Smooth muscle cell (in vitro differentiated cells): ENCODE measurements around the gene MACF1. TPM values are rescaled to one million over a fixed set of nuclear protein-coding genes. Genes with fewer than 3 reads are reported as not detected.

ENCODE experiments used
- DNase-seq: peaks from one replicate; lab custom pipeline; 2025; ENCODE audit not compliant: unreplicated experiment; lab: John Stamatoyannopoulos, UW
- H2AFZ ChIP-seq: fragments of 200-600 bp; sonication (generic); 2 replicates; pipeline ENCODE4 v1.6.0; 2016; ENCODE audit warnings: antibody characterized with exemption, low read depth, mild to moderate bottlenecking
- H3F3A ChIP-seq: fragments of 200-600 bp; sonication (generic); 2 replicates; pipeline ENCODE4 v1.6.0; 2017; ENCODE audit warnings: antibody characterized with exemption, low read depth
- H3K27ac ChIP-seq: fragments of 200-600 bp; sonication (generic); 2 replicates; pipeline ENCODE4 v1.5.1; 2016; ENCODE audit warnings: low read depth, mild to moderate bottlenecking
- H3K27me3 ChIP-seq: fragments of 200-600 bp; sonication (generic); 2 replicates; pipeline ENCODE4 v1.6.1; 2016; ENCODE audit warnings: low read depth, mild to moderate bottlenecking
- H3K36me3 ChIP-seq: fragments of 200-600 bp; sonication (generic); 2 replicates; pipeline ENCODE4 v1.5.1; 2016; ENCODE audit warnings: low read depth
- H3K4me1 ChIP-seq: fragments of 200-600 bp; sonication (generic); 2 replicates; pipeline ENCODE4 v1.5.1; 2016; ENCODE audit warnings: low read depth
- H3K4me2 ChIP-seq: fragments of 200-600 bp; sonication (generic); 2 replicates; pipeline ENCODE4 v1.6.0; 2016; ENCODE audit warnings: mild to moderate bottlenecking
- H3K4me3 ChIP-seq: fragments of 200-600 bp; sonication (generic); 2 replicates; pipeline ENCODE4 v1.5.1; 2016; ENCODE audit warnings: mild to moderate bottlenecking
- H3K79me2 ChIP-seq: fragments of 200-600 bp; sonication (generic); 2 replicates; pipeline ENCODE4 v1.6.0; 2016; ENCODE audit warnings: low read depth, mild to moderate bottlenecking
- H3K9ac ChIP-seq: fragments of 200-600 bp; sonication (generic); 2 replicates; pipeline ENCODE4 v1.6.0; 2016; ENCODE audit warnings: low read depth
- H3K9me3 ChIP-seq: fragments of 200-600 bp; sonication (generic); replicated peaks from 2 replicates; pipeline ENCODE4 v1.5.1; 2016; ENCODE audit warnings: low read depth
- H4K20me1 ChIP-seq: fragments of 200-600 bp; sonication (generic); 2 replicates; pipeline ENCODE4 v1.6.0; 2016; ENCODE audit warnings: low read depth
- CTCF ChIP-seq: fragments of 200-600 bp; sonication (generic); IDR thresholded peaks from 2 replicates; pipeline ENCODE4 v1.5.1; 2017; ENCODE audit warnings: borderline replicate concordance, mild to moderate bottlenecking, antibody characterized with exemption; ENCODE audit not compliant: insufficient read depth, poor library complexity, severe bottlenecking
- WGBS: methylation state at CpG from one replicate; pipeline ENCODE4 v1.1.7; 2016; ENCODE audit warnings: low lambda C conversion rate; 5-methylcytosine and 5-hydroxymethylcytosine counted together
- polyA plus RNA-seq: library from polyadenylated mRNA; unstranded; fragments of >200 nt; fragmentation: Nextera tagmentation; extraction: Ambion mirVana; gene quantifications from 2 replicates; pipeline ENCODE4 v1.2.1, GENCODE V29; 2016
- total RNA-seq: library from RNA; depleted of rRNA; stranded (reverse); fragments of >200 nt; gene quantifications from 2 replicates; pipeline ENCODE4 v1.2.3, GENCODE V29; 2014

Gene MACF1
- total and polyA plus RNA-seq, 2 experiments from 2014 or later = 36.9 to 195 TPM

GRCh38 chr1:39410915-39411436, 206.5 kb downstream of the MACF1 start:
- no peak for DNase-seq
- peaks cover 62% of the 10 kb centered on the region for H3K79me2 ChIP-seq
- TF ChIP-seq CTCF = peak; percentile 43
- peaks cover 23% of the 10 kb centered on the region for H3F3A ChIP-seq
- no peaks in the 10 kb centered on the region for H3K27me3 ChIP-seq
- 43% methylated on average over 3 of the region's 3 CpGs for WGBS
- H3K36me3 ChIP-seq = no peaks in the 10 kb centered on the region
- peak overlapping the region; percentile 12 for H3K4me3 ChIP-seq
- H3K27ac ChIP-seq = no peak overlapping the region
- no peak overlapping the region for H3K9ac ChIP-seq
- peaks cover 50% of the 10 kb centered on the region for H3K4me1 ChIP-seq
- H3K9me3 ChIP-seq = no peaks in the 10 kb centered on the region
- H4K20me1 ChIP-seq = peaks cover 86% of the 10 kb centered on the region
- peak overlapping the region; percentile 95 for H3K4me2 ChIP-seq
- no peak overlapping the region for H2AFZ ChIP-seq

GRCh38 chr1:39411526-39412478, 207.3 kb downstream of the MACF1 start:
- Histone ChIP-seq H2AFZ (no peak overlapping the region), H3K4me1 (peaks cover 42% of the 10 kb centered on the region), H3K27ac (no peak overlapping the region), H3K79me2 (peaks cover 65% of the 10 kb centered on the region), H4K20me1 (peaks cover 88% of the 10 kb centered on the region), H3K4me2 (peak overlapping the region; percentile 95), H3F3A (peaks cover 18% of the 10 kb centered on the region), H3K4me3 (no peak overlapping the region), H3K9me3 (no peaks in the 10 kb centered on the region), H3K36me3 (no peaks in the 10 kb centered on the region), H3K27me3 (no peaks in the 10 kb centered on the region), H3K9ac (no peak overlapping the region)
- no peak for TF ChIP-seq CTCF
- no peak for DNase-seq
- WGBS = 68% methylated on average over 3 of the region's 3 CpGs

GRCh38 chr1:39412892-39413291, 208.4 kb downstream of the MACF1 start:
- TF ChIP-seq CTCF = no peak
- no peak overlapping the region for H3K4me3 ChIP-seq
- peaks cover 68% of the 10 kb centered on the region for H3K79me2 ChIP-seq
- no peak overlapping the region for H3K27ac ChIP-seq
- peaks cover 87% of the 10 kb centered on the region for H4K20me1 ChIP-seq
- 84% methylated on average over 1 of the region's 2 CpGs for WGBS
- H3K9ac ChIP-seq = no peak overlapping the region
- no peaks in the 10 kb centered on the region for H3K27me3 ChIP-seq
- no peaks in the 10 kb centered on the region for H3K36me3 ChIP-seq
- peaks cover 7% of the 10 kb centered on the region for H3F3A ChIP-seq
- no peaks in the 10 kb centered on the region for H3K9me3 ChIP-seq
- DNase-seq = no peak
- peaks cover 31% of the 10 kb centered on the region for H3K4me1 ChIP-seq
- no peak overlapping the region for H3K4me2 ChIP-seq
- H2AFZ ChIP-seq = no peak overlapping the region
